GM23338 (cell line): ENCODE measurements around the gene ZNF23. TPM values are rescaled to one million over a fixed set of nuclear protein-coding genes. Genes with fewer than 3 reads are reported as not detected.
"Not testable (repeated sequence)": the region's sequence is repeated elsewhere in the genome, so short reads cannot be mapped to it uniquely, and the experiment has no call there.

Source experiments
- ATAC-seq: fragments of 200-7000 bp; cut with Tn5 transposase; 3 replicates; pipeline ENCODE4 v1.9.1; 2020
- DNase-seq: peaks from one replicate; pipeline ENCODE4 v3.0.0-alpha.2; 2015; ENCODE audit warnings: low spot score
- H2AFZ ChIP-seq: fragments of 200-600 bp; sonication (generic); 2 replicates; pipeline ENCODE4 v1.8.0; 2016; ENCODE audit warnings: antibody characterized with exemption, mild to moderate bottlenecking, moderate library complexity
- H3F3A ChIP-seq: fragments of 200-600 bp; sonication (generic); replicated peaks from 2 replicates; pipeline ENCODE4 v1.8.0; 2017; ENCODE audit warnings: antibody characterized with exemption, mixed run types, low read depth
- H3K27ac ChIP-seq: fragments of 200-600 bp; sonication (generic); 2 replicates; pipeline ENCODE4 v1.6.1; 2016; ENCODE audit warnings: low read depth
- H3K27me3 ChIP-seq: fragments of 200-600 bp; sonication (generic); 2 replicates; pipeline ENCODE4 v1.8.0; 2016; ENCODE audit warnings: mild to moderate bottlenecking, mixed run types, moderate library complexity; ENCODE audit not compliant: insufficient read depth
- H3K36me3 ChIP-seq: fragments of 200-600 bp; sonication (generic); 2 replicates; pipeline ENCODE4 v1.8.0; 2016; ENCODE audit warnings: mild to moderate bottlenecking; ENCODE audit not compliant: insufficient read depth
- H3K4me1 ChIP-seq: fragments of 200-600 bp; sonication (generic); 2 replicates; pipeline ENCODE4 v1.8.0; 2016; ENCODE audit warnings: mild to moderate bottlenecking, moderate library complexity; ENCODE audit not compliant: insufficient read depth
- H3K4me2 ChIP-seq: fragments of 200-600 bp; sonication (generic); 2 replicates; pipeline ENCODE4 v1.7.1; 2017; ENCODE audit warnings: mixed run types
- H3K4me3 ChIP-seq: fragments of 200-600 bp; sonication (generic); 2 replicates; pipeline ENCODE4 v1.6.1; 2016; ENCODE audit warnings: mixed run types
- H3K79me2 ChIP-seq: fragments of 200-600 bp; sonication (generic); replicated peaks from 2 replicates; pipeline ENCODE4 v1.8.0; 2017; ENCODE audit warnings: mild to moderate bottlenecking; ENCODE audit not compliant: insufficient read depth
- H3K9me2 ChIP-seq: fragments of 200-600 bp; sonication (generic); 2 replicates; pipeline ENCODE4 v1.8.0; 2017; ENCODE audit not compliant: insufficient read depth
- H4K20me1 ChIP-seq: fragments of 200-600 bp; sonication (generic); replicated peaks from 2 replicates; pipeline ENCODE4 v1.8.0; 2017; ENCODE audit warnings: mild to moderate bottlenecking; ENCODE audit not compliant: insufficient read depth
- H3K27ac Mint-ChIP-seq: 2 replicates; pipeline ENCODE4 v1.8.0; 2020; ENCODE audit warnings: inconsistent platforms, mild to moderate bottlenecking, moderate library complexity, mixed read lengths
- H3K27me3 Mint-ChIP-seq: 3 replicates; pipeline ENCODE4 v1.8.0; 2022; ENCODE audit warnings: low read depth, mild to moderate bottlenecking, moderate library complexity, mixed read lengths, inconsistent platforms; ENCODE audit not compliant: insufficient read depth, poor library complexity
- H3K36me3 Mint-ChIP-seq: 3 replicates; pipeline ENCODE4 v1.8.0; 2021; ENCODE audit warnings: low read depth, mild to moderate bottlenecking, inconsistent platforms, moderate library complexity, mixed read lengths
- H3K4me1 Mint-ChIP-seq: 3 replicates; pipeline ENCODE4 v1.8.0; 2020; ENCODE audit warnings: mild to moderate bottlenecking, inconsistent platforms, mixed read lengths
- H3K4me3 Mint-ChIP-seq: 3 replicates; pipeline ENCODE4 v1.8.0; 2021; ENCODE audit warnings: moderate library complexity, mild to moderate bottlenecking, inconsistent platforms, mixed read lengths
- H3K9me3 Mint-ChIP-seq: 3 replicates; pipeline ENCODE4 v1.8.0; 2020; ENCODE audit warnings: moderate library complexity, mild to moderate bottlenecking, inconsistent platforms, mixed read lengths
- CTCF ChIP-seq, 2 experiments: fragments of 200-600 bp in 1 of 2; sonication (generic) in 1 of 2; conservative IDR thresholded peaks; 2 replicates each; pipeline versions ENCODE4 v1.5.1 to v1.6.1; 2016 to 2017; ENCODE audit warnings: antibody characterized with exemption in 2 of 2, low read depth in 2 of 2, mild to moderate bottlenecking in 2 of 2, moderate library complexity in 1 of 2
- EZH2 ChIP-seq: fragments of 200-600 bp; sonication (generic); IDR thresholded peaks from one replicate; pipeline ENCODE4 v1.8.0; 2017; ENCODE audit warnings: antibody characterized with exemption, mild to moderate bottlenecking, low read depth; ENCODE audit not compliant: unreplicated experiment
- REST ChIP-seq: IDR thresholded peaks from one replicate; pipeline ENCODE4 v1.6.1; 2018; ENCODE audit warnings: antibody characterized with exemption; ENCODE audit not compliant: unreplicated experiment
- ZNF462 ChIP-seq: fragments of 250-450 bp; sonication (Bioruptor Pico); IDR thresholded peaks from 2 replicates; pipeline ENCODE4 v1.5.0; 2020; ENCODE audit warnings: mild to moderate bottlenecking, moderate library complexity
- polyA plus RNA-seq: library from polyadenylated mRNA; unstranded; fragments of >200 nt; fragmentation: Nextera tagmentation; extraction: Ambion mirVana; gene quantifications from 2 replicates; pipeline ENCODE4 v1.2.1, GENCODE V29; 2016
- total RNA-seq: library from RNA; depleted of rRNA; stranded (reverse); fragments of >200 nt; shearing (Covaris generic); gene quantifications from 2 replicates; pipeline ENCODE4 v1.2.3, GENCODE V29; 2014

The ZNF23 gene
- total and polyA plus RNA-seq, 2 experiments from 2014 or later = 8.4 to 8.8 TPM

- no peak for TF ChIP-seq REST
- TF ChIP-seq EZH2 = no peak
These were observed 42.9 kb upstream of the ZNF23 start (continued) for GRCh38 chr16:71504901-71505300.

GRCh38 chr16:71504051-71504450 is 42.0 kb upstream of the ZNF23 start:
- ATAC-seq, H3K4me1 Mint-ChIP-seq, H3F3A ChIP-seq, H3K4me2 ChIP-seq, H3K9me2 ChIP-seq, H3K4me3 Mint-ChIP-seq, H3K4me3 ChIP-seq, H3K36me3 ChIP-seq, H3K36me3 Mint-ChIP-seq, H3K79me2 ChIP-seq, H3K4me1 ChIP-seq, H2AFZ ChIP-seq, H3K27me3 Mint-ChIP-seq, H3K9me3 Mint-ChIP-seq, H4K20me1 ChIP-seq, H3K27ac Mint-ChIP-seq, H3K27ac ChIP-seq, DNase-seq, H3K27me3 ChIP-seq: not testable (repeated sequence)

- no peak overlapping the region for H3K27ac Mint-ChIP-seq
- Histone ChIP-seq H3K36me3 (no peaks in the 10 kb centered on the region), H3F3A (no peaks in the 10 kb centered on the region), H3K4me3 (no peak overlapping the region), H2AFZ (no peak overlapping the region), H3K4me1 (no peaks in the 10 kb centered on the region), H3K9me2 (no peaks in the 10 kb centered on the region; the same call in 1 of the 2 replicates), H3K79me2 (no peaks in the 10 kb centered on the region), H3K27me3 (no peaks in the 10 kb centered on the region), H4K20me1 (no peaks in the 10 kb centered on the region), H3K4me2 (no peak overlapping the region), H3K27ac (no peak overlapping the region)
- no peak for DNase-seq
- no peaks in the 10 kb centered on the region for H3K36me3 Mint-ChIP-seq
- H3K27me3 Mint-ChIP-seq = peaks cover 6% of the 10 kb centered on the region
- H3K9me3 Mint-ChIP-seq = peaks cover 5% of the 10 kb centered on the region; the same call in 2 of the 3 replicates
- TF ChIP-seq CTCF (conservative IDR thresholded peaks at IDR 0.05; ENCODE audit: low read depth in 2 of 2) (peak in 1 of 2 experiments; percentile 40; a peak in 2 of 4 replicates), ZNF462 (CRISPR knock-in tag) (no peak)
- H3K4me1 Mint-ChIP-seq = no peaks in the 10 kb centered on the region; the same call in 1 of the 3 replicates
- no peak overlapping the region for H3K4me3 Mint-ChIP-seq
- ATAC-seq = no peak; the same call in 2 of the 3 replicates
These were observed 39.5 kb upstream of the ZNF23 start for GRCh38 chr16:71501547-71501946.
